ENCODE data around the gene HSD17B1. TPM values are rescaled to one million over a fixed set of nuclear protein-coding genes. Genes with fewer than 3 reads are reported as not detected.

HSD17B1 gene
- total RNA-seq, 1 experiment from 2014 or later = 1.5 TPM

DNA sequence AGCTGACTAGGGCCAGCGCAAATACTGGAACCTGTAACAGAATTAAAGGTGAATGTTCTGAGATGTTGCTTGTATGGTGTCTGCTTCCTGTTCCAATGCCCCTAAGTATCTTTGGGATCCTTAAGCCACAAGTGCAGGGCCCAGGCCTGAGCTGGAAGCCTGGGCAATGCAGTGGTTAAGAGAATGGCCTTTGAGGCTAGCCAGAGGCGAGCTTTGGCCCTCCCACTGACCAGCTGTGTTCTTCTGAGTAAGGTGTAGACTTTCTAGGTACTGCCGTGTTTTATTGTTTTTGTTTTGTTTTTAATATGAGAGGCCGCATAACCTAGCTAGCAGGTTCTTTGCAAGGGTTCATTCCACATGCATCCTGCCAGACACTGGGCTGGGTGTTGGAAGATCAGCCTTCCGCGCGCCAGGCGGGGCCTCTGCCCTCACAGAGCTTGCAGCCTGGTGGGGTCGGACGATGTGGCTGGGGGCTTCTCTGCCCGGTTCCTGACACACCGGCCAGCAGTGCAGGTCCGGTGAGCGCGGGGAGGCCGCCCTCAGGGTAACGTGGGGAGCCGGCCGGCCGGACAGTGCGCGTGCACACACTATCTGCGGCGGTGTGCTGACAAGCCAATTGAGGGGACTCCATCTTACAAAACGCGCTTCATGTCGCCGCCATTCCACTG lies 13.6 kb downstream of the HSD17B1 start:
- Histone ChIP-seq H3K27ac (ENCODE audit: low read length) (no peak overlapping the region), H3K27me3 (ENCODE audit: low read length) (no peaks in the 10 kb centered on the region), H3K4me3 (ENCODE audit: low read length) (peak overlapping the region; percentile 88; the same call in 1 of the 2 replicates), H3K9me2 (replicated peaks; ENCODE audit: low read length) (no peaks in the 10 kb centered on the region), H3K9ac (ENCODE audit: low read length) (peak overlapping the region; percentile 82; the same call in 1 of the 2 replicates), H4K20me1 (ENCODE audit: low read length) (no peaks in the 10 kb centered on the region), H3K4me1 (ENCODE audit: insufficient read depth, low read length) (peaks cover 24% of the 10 kb centered on the region), H2AFZ (ENCODE audit: low read length) (peak overlapping the region; percentile 37; the same call in 1 of the 2 replicates), H3F3A (ENCODE audit: low read length, unreplicated experiment) (no peaks in the 10 kb centered on the region), H3K79me2 (ENCODE audit: low read length) (peaks cover 54% of the 10 kb centered on the region), H3K9me3 (ENCODE audit: low read length) (no peaks in the 10 kb centered on the region), H3K36me3 (ENCODE audit: low read depth, low read length) (peaks cover 16% of the 10 kb centered on the region; the same call in 1 of the 2 replicates), H3K4me2 (ENCODE audit: low read length) (peak overlapping the region; percentile 92)
- no TSS peak for BruUV-seq (replicated peaks)
- DNase-seq (no peak), ATAC-seq (no peak; the same call in 1 of the 2 replicates)
- ChIA-PET CTCF (no interaction called here), POLR2A (ENCODE audit: unreplicated experiment) (no interaction called here)
- TF ChIP-seq EZH2phosphoT487 (IDR thresholded peaks at IDR 0.05; ENCODE audit: borderline replicate concordance, low read length) (no peak), EZH2 (IDR thresholded peaks at IDR 0.05; ENCODE audit: low read length, unreplicated experiment) (no peak)
- TF ChIP-seq, protein P1, sequence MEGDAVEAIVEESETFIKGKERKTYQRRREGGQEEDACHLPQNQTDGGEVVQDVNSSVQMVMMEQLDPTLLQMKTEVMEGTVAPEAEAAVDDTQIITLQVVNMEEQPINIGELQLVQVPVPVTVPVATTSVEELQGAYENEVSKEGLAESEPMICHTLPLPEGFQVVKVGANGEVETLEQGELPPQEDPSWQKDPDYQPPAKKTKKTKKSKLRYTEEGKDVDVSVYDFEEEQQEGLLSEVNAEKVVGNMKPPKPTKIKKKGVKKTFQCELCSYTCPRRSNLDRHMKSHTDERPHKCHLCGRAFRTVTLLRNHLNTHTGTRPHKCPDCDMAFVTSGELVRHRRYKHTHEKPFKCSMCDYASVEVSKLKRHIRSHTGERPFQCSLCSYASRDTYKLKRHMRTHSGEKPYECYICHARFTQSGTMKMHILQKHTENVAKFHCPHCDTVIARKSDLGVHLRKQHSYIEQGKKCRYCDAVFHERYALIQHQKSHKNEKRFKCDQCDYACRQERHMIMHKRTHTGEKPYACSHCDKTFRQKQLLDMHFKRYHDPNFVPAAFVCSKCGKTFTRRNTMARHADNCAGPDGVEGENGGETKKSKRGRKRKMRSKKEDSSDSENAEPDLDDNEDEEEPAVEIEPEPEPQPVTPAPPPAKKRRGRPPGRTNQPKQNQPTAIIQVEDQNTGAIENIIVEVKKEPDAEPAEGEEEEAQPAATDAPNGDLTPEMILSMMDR (conservative IDR thresholded peaks at IDR 0.05; ENCODE audit: low read depth, low read length) = no peak
- intact Hi-C loops (cut with micrococcal nuclease) = no loop called here

GRCh38 chr17:42566883-42567573 lies 14.3 kb downstream of the HSD17B1 start, which contains the start of gene MLX:
Gene MLX (plus strand): TSS chr17:42567100. CDS start chr17:42567125, 25 bp downstream.
- H3K9me3 ChIP-seq (ENCODE audit: low read length) = no peaks in the 10 kb centered on the region
- H3K4me3 ChIP-seq (ENCODE audit: low read length) = peak within 1 kb of the TSS; percentile 88
- CTCF ChIA-PET = no interaction called here
- no peaks in the 10 kb centered on the region for H4K20me1 ChIP-seq (ENCODE audit: low read length)
- peak within 1 kb of the TSS; percentile 30 for H3K27ac ChIP-seq (ENCODE audit: low read length)
- H2AFZ ChIP-seq (ENCODE audit: low read length) = peak within 1 kb of the TSS; percentile 65
- peak; percentile 81 for DNase-seq
- no peaks in the 10 kb centered on the region for H3F3A ChIP-seq (ENCODE audit: low read length, unreplicated experiment)
- H3K27me3 ChIP-seq (ENCODE audit: low read length) = no peaks in the 10 kb centered on the region
- BruUV-seq (replicated peaks) = TSS peak; percentile 17
- intact Hi-C loops (cut with micrococcal nuclease) = no loop called here
- POLR2A ChIA-PET (ENCODE audit: unreplicated experiment) = no interaction called here
- H3K4me1 ChIP-seq (ENCODE audit: insufficient read depth, low read length) = peaks cover 21% of the 10 kb centered on the region
- TF ChIP-seq EZH2 (IDR thresholded peaks at IDR 0.05; ENCODE audit: low read length, unreplicated experiment) = no peak
- TF ChIP-seq EZH2phosphoT487 (IDR thresholded peaks at IDR 0.05; ENCODE audit: borderline replicate concordance, low read length) = no peak
- TF ChIP-seq, protein P1 (conservative IDR thresholded peaks at IDR 0.05; ENCODE audit: low read depth, low read length) = no peak
- H3K4me2 ChIP-seq (ENCODE audit: low read length) = peak within 1 kb of the TSS; percentile 92
- ATAC-seq = peak; percentile 54
- peaks cover 21% of the 10 kb centered on the region; the same call in 1 of the 2 replicates for H3K36me3 ChIP-seq (ENCODE audit: low read depth, low read length)
- peak within 1 kb of the TSS; percentile 82 for H3K9ac ChIP-seq (ENCODE audit: low read length)
- H3K79me2 ChIP-seq (ENCODE audit: low read length) = peaks cover 52% of the 10 kb centered on the region
- H3K9me2 ChIP-seq (replicated peaks; ENCODE audit: low read length) = no peaks in the 10 kb centered on the region

All from PC-3 (cell line).